Psoas muscle (tissue), 8 donors: ENCODE data around the gene OAF. TPM values are rescaled to one million over a fixed set of nuclear protein-coding genes. Genes with fewer than 3 reads are reported as not detected.

Source experiments
- ATAC-seq, 4 donors: fragments of 200-7000 bp; cut with Tn5 transposase; one replicate each; pipeline ENCODE4 v1.9.1; 2020; ENCODE audit warnings: moderate library complexity in 3 of 4, mild to moderate bottlenecking in 2 of 4
- DNase-seq, 2 donors: peaks; one replicate each; pipeline ENCODE4 v3.0.0-alpha.2; 2020
- H3K27ac ChIP-seq: fragments of 200-600 bp; one replicate; pipeline ENCODE4 v1.8.0; 2022
- H3K27me3 ChIP-seq, 3 donors: fragments of 200-600 bp in 1 of 3; one replicate each; pipeline versions ENCODE4 v1.6.1 to v1.8.0; 2013 to 2022; ENCODE audit warnings: low read length in 2 of 3, mild to moderate bottlenecking in 2 of 3, moderate library complexity in 1 of 3; ENCODE audit not compliant: insufficient read depth in 3 of 3
- H3K36me3 ChIP-seq, 2 donors: fragments of 200-600 bp in 1 of 2; one replicate each; pipeline versions ENCODE4 v1.6.1 to v1.8.0; 2013 to 2022; ENCODE audit warnings: low read depth in 1 of 2, mild to moderate bottlenecking in 1 of 2, moderate library complexity in 1 of 2; ENCODE audit not compliant: insufficient read depth in 1 of 2
- H3K4me1 ChIP-seq: fragments of 200-600 bp; one replicate; pipeline ENCODE4 v1.8.0; 2022
- H3K4me3 ChIP-seq: fragments of 200-600 bp; one replicate; pipeline ENCODE4 v1.8.0; 2022; ENCODE audit warnings: mild to moderate bottlenecking
- H3K9me3 ChIP-seq: fragments of 200-600 bp; one replicate; pipeline ENCODE4 v1.8.0; 2022
- WGBS, 3 donors: extraction: QIAGEN DNeasy Blood & Tissue Kit; methylation state at CpG; one replicate each; pipeline versions ENCODE4 v1.1.6 to v1.1.7; 2013; 5-methylcytosine and 5-hydroxymethylcytosine counted together
- intact Hi-C, 2 donors: fragments of 100-400 bp; cut with DNase I; formaldehyde crosslinking; loops; one replicate each; pipeline versions ENCODE4 v1.11.0 to v1.14.2; 2022
- polyA plus RNA-seq, 3 donors: library from polyadenylated mRNA; stranded (reverse); fragments of 200-250 nt; gene quantifications; one replicate each; pipeline ENCODE4 v1.2.3, GENCODE V29; 2013
- total RNA-seq, 4 donors: library from RNA; stranded (reverse); fragmentation: NEBNext Ultra II Directional in 2 of 4; extraction: Animal tissue kit (Norgen Biotek cat#: 25700) in 2 of 4; gene quantifications; one replicate each; pipeline versions ENCODE4 v1.2.1 to v1.2.4, GENCODE V29; 2021 to 2023
- TF ChIP-seq, protein P1 (sequence below): fragments of 200-600 bp; IDR thresholded peaks from one replicate; pipeline ENCODE4 v1.8.0; 2022; ENCODE audit warnings: antibody characterized with exemption
- donor health status: healthy with polysubstance abuse.
- donor health status: DM: no; HTN: no; CAD: no; lungs with moderate emphysema.
- donor health status: Bipolar disorder and iron deficiency.
- donor health status: healthy.
- donor health status: DM: yes; HTN: yes; CAD: no.
- donor health status: DM: no; HTN: no; CAD: no.
- donor health status: DM: no; HTN: no; CAD: no.
- donor health status: DM: yes; HTN: yes; CAD: no.

Gene OAF
- total and polyA plus RNA-seq, 7 donors: 3.2 to 15.3 (median 8.1) TPM

DNA sequence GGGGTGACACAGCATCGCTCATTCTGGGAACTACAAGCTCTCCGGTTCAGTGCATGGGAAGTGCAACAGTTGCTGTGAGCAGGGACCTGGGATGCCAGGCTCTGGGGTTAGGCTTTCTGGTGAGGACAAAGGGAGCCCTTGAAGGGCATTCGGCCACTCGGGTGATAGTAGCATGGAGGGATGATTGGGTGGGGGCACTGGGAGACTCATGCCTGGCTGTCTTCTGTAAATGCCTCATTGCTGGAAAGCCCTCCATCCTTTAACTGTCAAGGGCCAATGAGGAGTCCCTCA, 9.9 kb downstream of the OAF start:
- ATAC-seq (no peak), DNase-seq (no peak)
- TF ChIP-seq, protein P1, sequence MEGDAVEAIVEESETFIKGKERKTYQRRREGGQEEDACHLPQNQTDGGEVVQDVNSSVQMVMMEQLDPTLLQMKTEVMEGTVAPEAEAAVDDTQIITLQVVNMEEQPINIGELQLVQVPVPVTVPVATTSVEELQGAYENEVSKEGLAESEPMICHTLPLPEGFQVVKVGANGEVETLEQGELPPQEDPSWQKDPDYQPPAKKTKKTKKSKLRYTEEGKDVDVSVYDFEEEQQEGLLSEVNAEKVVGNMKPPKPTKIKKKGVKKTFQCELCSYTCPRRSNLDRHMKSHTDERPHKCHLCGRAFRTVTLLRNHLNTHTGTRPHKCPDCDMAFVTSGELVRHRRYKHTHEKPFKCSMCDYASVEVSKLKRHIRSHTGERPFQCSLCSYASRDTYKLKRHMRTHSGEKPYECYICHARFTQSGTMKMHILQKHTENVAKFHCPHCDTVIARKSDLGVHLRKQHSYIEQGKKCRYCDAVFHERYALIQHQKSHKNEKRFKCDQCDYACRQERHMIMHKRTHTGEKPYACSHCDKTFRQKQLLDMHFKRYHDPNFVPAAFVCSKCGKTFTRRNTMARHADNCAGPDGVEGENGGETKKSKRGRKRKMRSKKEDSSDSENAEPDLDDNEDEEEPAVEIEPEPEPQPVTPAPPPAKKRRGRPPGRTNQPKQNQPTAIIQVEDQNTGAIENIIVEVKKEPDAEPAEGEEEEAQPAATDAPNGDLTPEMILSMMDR: no peak
- H3K4me1 ChIP-seq: peaks cover 14% of the 10 kb centered on the region
- intact Hi-C loops: no loop called here
- no peaks in the 10 kb centered on the region for H3K36me3 ChIP-seq
- H3K4me3 ChIP-seq: no peak overlapping the region
- 86 to 90% (median 88%) methylated on average over 4 of the region's 4 CpGs for WGBS, 3 donors
- no peaks in the 10 kb centered on the region for H3K27me3 ChIP-seq
- H3K9me3 ChIP-seq: no peaks in the 10 kb centered on the region
- no peak overlapping the region for H3K27ac ChIP-seq

GRCh38 chr11:120221115-120221752, 10.4 kb downstream of the OAF start:
- no peak overlapping the region for H3K4me3 ChIP-seq
- WGBS, 3 donors: 87 to 100% (median 89%) methylated on average over 1 of the region's 1 CpG
- no peaks in the 10 kb centered on the region for H3K9me3 ChIP-seq
- no peak for DNase-seq
- H3K27me3 ChIP-seq: no peaks in the 10 kb centered on the region
- H3K27ac ChIP-seq: no peak overlapping the region
- TF ChIP-seq, protein P1: no peak
- intact Hi-C loops: no loop called here
- peaks cover 14% of the 10 kb centered on the region for H3K4me1 ChIP-seq
- ATAC-seq: no peak
- no peaks in the 10 kb centered on the region for H3K36me3 ChIP-seq

GRCh38 chr11:120222916-120223315, 12.1 kb downstream of the OAF start:
- H3K9me3 ChIP-seq: no peaks in the 10 kb centered on the region

GRCh38 chr11:120223793-120224192, 13.0 kb downstream of the OAF start:
- Histone ChIP-seq H3K4me3 (no peak overlapping the region), H3K27ac (no peak overlapping the region), H3K4me1 (peaks cover 14% of the 10 kb centered on the region), H3K27me3 (no peaks in the 10 kb centered on the region), H3K36me3 (no peaks in the 10 kb centered on the region), H3K9me3 (no peaks in the 10 kb centered on the region)
- DNase-seq (no peak), ATAC-seq (peak; percentile 46 to 77 (median 66))
- TF ChIP-seq, protein P1: no peak
- 0% methylated on average over 1 of the region's 1 CpG for WGBS, 3 donors
- intact Hi-C loops: no loop called here

More at GRCh38 chr11:120222916-120223315, 12.1 kb downstream of the OAF start:
- Histone ChIP-seq H3K4me3 (no peak overlapping the region), H3K4me1 (peaks cover 14% of the 10 kb centered on the region), H3K27ac (no peak overlapping the region), H3K36me3 (no peaks in the 10 kb centered on the region), H3K27me3 (no peaks in the 10 kb centered on the region)
- no peak for DNase-seq
- ATAC-seq: no peak
- TF ChIP-seq, protein P1: no peak
- intact Hi-C loops: no loop called here
- 74 to 86% (median 81%) methylated on average over 8 of the region's 8 CpGs for WGBS, 3 donors

DNA sequence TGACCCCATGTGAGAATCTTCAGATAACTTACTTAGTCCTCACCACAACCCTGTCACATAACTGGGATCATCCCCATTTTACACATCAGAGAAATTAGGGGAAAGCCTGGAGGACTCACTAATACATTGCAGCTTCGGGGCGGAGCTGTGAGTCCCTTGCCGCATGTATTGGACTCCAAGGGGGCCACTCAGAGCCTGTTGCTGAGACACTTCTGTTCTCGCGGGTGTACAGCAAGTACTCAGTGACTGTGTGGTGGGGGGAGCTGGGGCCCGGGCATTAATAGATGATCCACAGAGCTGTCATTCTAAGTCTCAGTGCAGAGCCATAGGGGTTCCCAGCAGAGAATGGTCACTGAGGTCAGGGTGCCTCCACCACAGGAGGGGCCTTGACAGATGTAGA, 13.5 kb downstream of the OAF start:
- Histone ChIP-seq H3K27me3 (no peaks in the 10 kb centered on the region), H3K36me3 (no peaks in the 10 kb centered on the region), H3K9me3 (no peaks in the 10 kb centered on the region), H3K4me1 (peaks cover 14% of the 10 kb centered on the region), H3K4me3 (no peak overlapping the region), H3K27ac (no peak overlapping the region)
- no peak for ATAC-seq
- DNase-seq: no peak
- WGBS, 3 donors: 70 to 71% (median 70%) methylated on average over 6 of the region's 6 CpGs
- intact Hi-C loops: no loop called here
- TF ChIP-seq, protein P1: no peak
